PC-3 (cell line): ENCODE results near the gene ATP1A2.

Experiments
- EZH2 ChIP-seq: fragments of 300-600 bp; sonication (generic); IDR thresholded peaks from one replicate; pipeline ENCODE4 v1.6.1; 2017; ENCODE audit warnings: antibody characterized with exemption, mild to moderate bottlenecking, low read length; ENCODE audit not compliant: unreplicated experiment
- TF ChIP-seq, protein P1 (sequence below): fragments of 300-600 bp; sonication (generic); conservative IDR thresholded peaks from 2 replicates; pipeline ENCODE4 v1.5.1; 2017; ENCODE audit warnings: antibody characterized with exemption, low read depth, mild to moderate bottlenecking, low read length

DNA sequence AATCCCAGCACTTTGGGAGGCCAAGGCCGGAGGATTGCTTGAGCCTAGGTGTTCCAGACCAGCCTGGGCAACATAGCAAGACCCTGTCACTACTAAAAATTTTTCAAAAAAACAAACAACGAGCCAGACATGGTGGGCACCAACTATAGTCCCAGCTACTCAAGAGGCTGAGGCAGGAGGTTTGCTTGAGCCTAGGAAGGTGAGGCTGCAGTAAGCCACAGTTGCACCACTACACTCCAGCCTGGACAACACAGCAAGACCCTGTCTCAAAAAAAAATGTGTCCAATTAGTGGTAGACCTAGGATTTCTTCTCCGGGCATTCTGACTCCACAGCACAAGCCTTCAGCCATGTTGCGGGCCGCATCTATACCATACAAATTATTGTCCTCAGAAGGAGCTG, 10.4 kb upstream of the ATP1A2 start:
- TF ChIP-seq, protein P1, sequence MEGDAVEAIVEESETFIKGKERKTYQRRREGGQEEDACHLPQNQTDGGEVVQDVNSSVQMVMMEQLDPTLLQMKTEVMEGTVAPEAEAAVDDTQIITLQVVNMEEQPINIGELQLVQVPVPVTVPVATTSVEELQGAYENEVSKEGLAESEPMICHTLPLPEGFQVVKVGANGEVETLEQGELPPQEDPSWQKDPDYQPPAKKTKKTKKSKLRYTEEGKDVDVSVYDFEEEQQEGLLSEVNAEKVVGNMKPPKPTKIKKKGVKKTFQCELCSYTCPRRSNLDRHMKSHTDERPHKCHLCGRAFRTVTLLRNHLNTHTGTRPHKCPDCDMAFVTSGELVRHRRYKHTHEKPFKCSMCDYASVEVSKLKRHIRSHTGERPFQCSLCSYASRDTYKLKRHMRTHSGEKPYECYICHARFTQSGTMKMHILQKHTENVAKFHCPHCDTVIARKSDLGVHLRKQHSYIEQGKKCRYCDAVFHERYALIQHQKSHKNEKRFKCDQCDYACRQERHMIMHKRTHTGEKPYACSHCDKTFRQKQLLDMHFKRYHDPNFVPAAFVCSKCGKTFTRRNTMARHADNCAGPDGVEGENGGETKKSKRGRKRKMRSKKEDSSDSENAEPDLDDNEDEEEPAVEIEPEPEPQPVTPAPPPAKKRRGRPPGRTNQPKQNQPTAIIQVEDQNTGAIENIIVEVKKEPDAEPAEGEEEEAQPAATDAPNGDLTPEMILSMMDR: no peak
- TF ChIP-seq EZH2: no peak
